GM12878 (cell line): ENCODE results near the gene TFDP1. TPM values are rescaled to one million over a fixed set of nuclear protein-coding genes. Genes with fewer than 3 reads are reported as not detected.

Experiments
- ATAC-seq: fragments of 200-7000 bp; cut with Tn5 transposase; 3 replicates; pipeline ENCODE4 v1.9.1; 2020; ENCODE audit warnings: mild to moderate bottlenecking, moderate library complexity
- BruUV-seq: library from RNA; stranded (reverse); fragments of 400-500 nt; replicated peaks from 2 replicates; lab custom pipeline; 2021; lab: Mats Ljungman, UMichigan
- CTCF ChIA-PET: fragments of 300-600 bp; sonication (Branson Sonifier 250); formaldehyde crosslinking; extraction: SDS; loops from one replicate; lab custom pipeline; 2021; ENCODE audit warnings: inconsistent platforms; lab: Yijun Ruan, JAX
- POLR2A ChIA-PET: fragments of 350-600 bp; formaldehyde crosslinking; extraction: SDS; loops from one replicate; lab custom pipeline; 2021; ENCODE audit warnings: inconsistent platforms; lab: Charles Lee
- RAD21 ChIA-PET: fragments of 300-600 bp; sonication (Branson Sonifier 250); formaldehyde crosslinking; loops from one replicate; lab custom pipeline; 2023; ENCODE audit warnings: antibody characterized with exemption; ENCODE audit not compliant: unreplicated experiment; lab: Charles Lee
- SMC1A ChIA-PET: fragments of 300-600 bp; sonication (Branson Sonifier 250); formaldehyde crosslinking; loops from one replicate; lab custom pipeline; 2023; ENCODE audit not compliant: unreplicated experiment, uncharacterized antibody; lab: Charles Lee
- DNase-seq: peaks from one replicate; pipeline ENCODE4 v3.0.0-alpha.2; 2011; ENCODE audit warnings: low read depth, low spot score
- FAIRE-seq: peaks from 3 replicates; lab custom pipeline; 2011; peaks lifted over from hg19 to GRCh38; lab: Jason Lieb, UNC
- H2AFZ ChIP-seq: 2 replicates; pipeline ENCODE4 v1.6.0; 2011; ENCODE audit warnings: low read depth, low read length, control low read depth; ENCODE audit not compliant: control insufficient read depth
- H3K27ac ChIP-seq: 2 replicates; pipeline ENCODE4 v1.5.1; 2011; ENCODE audit warnings: control low read depth; ENCODE audit not compliant: control insufficient read depth, insufficient read depth
- H3K27me3 ChIP-seq, 2 experiments: replicated peaks in 1 of 2; 2 replicates each; pipeline versions ENCODE4 v1.6.0 to v1.6.1; 2011; ENCODE audit warnings: low read length in 1 of 2; ENCODE audit not compliant: control insufficient read depth in 2 of 2, insufficient read depth in 2 of 2
- H3K36me3 ChIP-seq, 2 experiments: 2 replicates each; pipeline ENCODE4 v1.5.1; 2011; ENCODE audit warnings: low read length in 1 of 2; ENCODE audit not compliant: control insufficient read depth in 2 of 2, insufficient read depth in 2 of 2
- H3K4me1 ChIP-seq: 2 replicates; pipeline ENCODE4 v1.6.1; 2011; ENCODE audit warnings: mild to moderate bottlenecking, low read length, moderate library complexity, mixed read lengths; ENCODE audit not compliant: control insufficient read depth, insufficient read depth
- H3K4me2 ChIP-seq: 2 replicates; pipeline ENCODE4 v1.6.0; 2011; ENCODE audit warnings: control low read depth; ENCODE audit not compliant: control insufficient read depth, insufficient read depth
- H3K4me3 ChIP-seq: fragments of 200-600 bp; sonication (generic); 2 replicates; pipeline ENCODE4 v1.5.1; 2016
- H3K79me2 ChIP-seq: 2 replicates; pipeline ENCODE4 v1.6.0; 2011; ENCODE audit warnings: low read length; ENCODE audit not compliant: control insufficient read depth, insufficient read depth
- H3K9ac ChIP-seq: 2 replicates; pipeline ENCODE4 v1.8.0; 2011; ENCODE audit warnings: low read length, control low read depth, mixed read lengths; ENCODE audit not compliant: control insufficient read depth, insufficient read depth
- H3K9me3 ChIP-seq: replicated peaks from 3 replicates; pipeline ENCODE4 v1.5.1; 2011; ENCODE audit warnings: mild to moderate bottlenecking, low read length; ENCODE audit not compliant: control insufficient read depth, insufficient read depth
- H4K20me1 ChIP-seq: 2 replicates; pipeline ENCODE4 v1.6.0; 2011; ENCODE audit not compliant: control insufficient read depth, insufficient read depth
- BCL11A ChIP-seq: IDR thresholded peaks from 2 replicates; pipeline ENCODE4 v1.6.1; 2011; ENCODE audit warnings: low read depth, low read length
- CTCF ChIP-seq, 3 experiments: IDR thresholded peaks in 2 of 3; conservative IDR thresholded peaks in 1 of 3; 2 replicates each; pipeline ENCODE4 v1.5.1; 2011; ENCODE audit warnings: low read depth in 3 of 3, low read length in 3 of 3, mild to moderate bottlenecking in 3 of 3, control low read depth in 2 of 3, moderate library complexity in 2 of 3, inconsistent platforms in 1 of 3, mixed read lengths in 1 of 3; ENCODE audit not compliant: control insufficient read depth in 2 of 3, insufficient read depth in 1 of 3; ENCODE audit errors: extremely low read depth in 1 of 3
- EZH2 ChIP-seq: IDR thresholded peaks from 2 replicates; pipeline ENCODE4 v1.6.1; 2012; ENCODE audit warnings: low read depth, mild to moderate bottlenecking, control low read depth, inconsistent platforms, low read length, borderline replicate concordance; ENCODE audit not compliant: control insufficient read depth
- HDGF ChIP-seq: fragments of 450-650 bp; IDR thresholded peaks from 2 replicates; pipeline ENCODE4 v1.6.1; 2016; ENCODE audit warnings: antibody characterized with exemption
- KDM1A ChIP-seq: fragments of 200-600 bp; sonication (generic); IDR thresholded peaks from 2 replicates; pipeline ENCODE4 v1.6.1; 2016; ENCODE audit warnings: borderline replicate concordance
- NFYB ChIP-seq: IDR thresholded peaks from 2 replicates; pipeline ENCODE4 v1.6.1; 2011; ENCODE audit warnings: low read depth, mild to moderate bottlenecking, low read length, improper control_type of control experiment, moderate library complexity; ENCODE audit not compliant: insufficient read depth
- PKNOX1 ChIP-seq: fragments of 450-650 bp; IDR thresholded peaks from 2 replicates; pipeline ENCODE4 v1.6.1; 2016; ENCODE audit warnings: mild to moderate bottlenecking
- RAD21 ChIP-seq: IDR thresholded peaks from 2 replicates; pipeline ENCODE4 v1.6.1; 2011; ENCODE audit warnings: mild to moderate bottlenecking, low read depth, low read length, moderate library complexity; ENCODE audit not compliant: insufficient read depth
- RAD51 ChIP-seq: fragments of 450-650 bp; IDR thresholded peaks from 2 replicates; pipeline ENCODE4 v1.6.1; 2016; ENCODE audit warnings: moderate library complexity, mild to moderate bottlenecking, inconsistent platforms
- ZBED1 ChIP-seq: IDR thresholded peaks from 2 replicates; pipeline ENCODE4 v1.6.1; 2016; ENCODE audit warnings: borderline replicate concordance
- ZBTB4 ChIP-seq: fragments of 450-650 bp; formaldehyde crosslinking; IDR thresholded peaks from 2 replicates; pipeline ENCODE4 v1.4.0; 2022; ENCODE audit warnings: mild to moderate bottlenecking, moderate library complexity
- ZNF687 ChIP-seq: fragments of 450-650 bp; IDR thresholded peaks from 2 replicates; pipeline ENCODE4 v1.6.1; 2017; ENCODE audit warnings: mild to moderate bottlenecking, moderate library complexity
- WGBS: methylation state at CpG from one replicate; pipeline ENCODE4 v1.1.6; 2016; ENCODE audit warnings: low lambda C conversion rate; ENCODE audit not compliant: insufficient replicate concordance, insufficient coverage; ENCODE audit errors: missing lambda C conversion rate; 5-methylcytosine and 5-hydroxymethylcytosine counted together
- in situ Hi-C: fragments of 300-500 bp; cut with MboI; formaldehyde crosslinking; loops from 9 replicates; pipeline ENCODE4 v1.14.3; 2018; ENCODE audit warnings: mixed read lengths
- intact Hi-C: fragments of 100-400 bp; cut with micrococcal nuclease; formaldehyde crosslinking; loops from one replicate; pipeline ENCODE4 v1.14.2; 2022; ENCODE audit not compliant: unreplicated experiment
- polyA plus RNA-seq, 11 experiments: library from polyadenylated mRNA; depleted of rRNA in 4 of 11; unstranded in 6 of 11; stranded (reverse) in 5 of 11; fragments of >200 nt; fragmentation: Nextera tagmentation in 4 of 11; fragmentation: Illumina TruSeq in 1 of 11; extraction: Ambion mirVana in 4 of 11; extraction: Trizol in 1 of 11; gene quantifications; 1 replicate in 1 of 11; 2 replicates in 10 of 11; pipeline versions ENCODE4 v1.2.1 to v1.2.3, GENCODE V29; 2011 to 2016; ENCODE audit warnings: inconsistent platforms in 2 of 11, missing spikeins in 2 of 11, low read depth in 1 of 11
- total RNA-seq, 4 experiments: library from RNA; depleted of rRNA in 3 of 4; stranded (reverse); fragments of >200 nt in 3 of 4; fragmentation: Illumina TruSeq in 1 of 4; extraction: Trizol in 1 of 4; gene quantifications; 2 replicates each; pipeline versions ENCODE4 v1.2.1 to v1.2.3, GENCODE V29; 2013 to 2021

Gene TFDP1
- total and polyA plus RNA-seq, 10 of the 15 experiments (the other 5 are each of a cell fraction or from before 2014, with no cell fraction given) = 37.7 to 254 (median 119) TPM

- TF ChIP-seq CTCF (IDR thresholded peaks at IDR 0.05 in 2 of 3, conservative IDR thresholded peaks at IDR 0.05 in 1 of 3; ENCODE audit: control insufficient read depth in 2 of 3, extremely low read depth in 1 of 3, insufficient read depth in 1 of 3, low read depth in 3 of 3, low read length in 3 of 3) = no peak
- TF ChIP-seq HDGF = no peak
- TF ChIP-seq BCL11A = no peak
- no peak for TF ChIP-seq ZNF687
Observed at GRCh38 chr13:113589961-113590339, 5.4 kb downstream of the TFDP1 start (continued).

GRCh38 chr13:113591750-113592149 lies 7.2 kb downstream of the TFDP1 start:
- in situ Hi-C loops (no loop called here), intact Hi-C loops (no loop called here)
- no peak overlapping the region for H2AFZ ChIP-seq
- POLR2A ChIA-PET = no interaction called here
- RAD21 ChIA-PET = no interaction called here
- no peak overlapping the region for H3K9ac ChIP-seq
- CTCF ChIA-PET = no interaction called here
- peaks cover 62% of the 10 kb centered on the region for H3K79me2 ChIP-seq
- no peaks in the 10 kb centered on the region; the same call in 2 of the 3 replicates for H3K9me3 ChIP-seq
- H3K36me3 ChIP-seq = peaks cover 12 to 19% of the 10 kb centered on the region in 2 experiments; a peak in 3 of 4 replicates
- H3K4me2 ChIP-seq = no peak overlapping the region
- FAIRE-seq (no peak), DNase-seq (no peak), ATAC-seq (no peak)
- no peaks in the 10 kb centered on the region for H3K27me3 ChIP-seq
- H4K20me1 ChIP-seq = peaks cover 4% of the 10 kb centered on the region; the same call in 1 of the 2 replicates
- BruUV-seq = no TSS peak
- SMC1A ChIA-PET = no interaction called here
- H3K4me3 ChIP-seq = no peak overlapping the region
- WGBS = 96% methylated on average over 11 of the region's 11 CpGs
- peaks cover 4% of the 10 kb centered on the region for H3K4me1 ChIP-seq
- H3K27ac ChIP-seq = no peak overlapping the region
- TF ChIP-seq EZH2 (no peak), RAD21 (no peak), RAD51 (no peak), NFYB (no peak), ZBED1 (no peak), ZBTB4 (CRISPR knock-in tag) (no peak), KDM1A (no peak), PKNOX1 (no peak)
